Measurements from ENCODE around the gene INTS1.

INTS1 gene

DNA sequence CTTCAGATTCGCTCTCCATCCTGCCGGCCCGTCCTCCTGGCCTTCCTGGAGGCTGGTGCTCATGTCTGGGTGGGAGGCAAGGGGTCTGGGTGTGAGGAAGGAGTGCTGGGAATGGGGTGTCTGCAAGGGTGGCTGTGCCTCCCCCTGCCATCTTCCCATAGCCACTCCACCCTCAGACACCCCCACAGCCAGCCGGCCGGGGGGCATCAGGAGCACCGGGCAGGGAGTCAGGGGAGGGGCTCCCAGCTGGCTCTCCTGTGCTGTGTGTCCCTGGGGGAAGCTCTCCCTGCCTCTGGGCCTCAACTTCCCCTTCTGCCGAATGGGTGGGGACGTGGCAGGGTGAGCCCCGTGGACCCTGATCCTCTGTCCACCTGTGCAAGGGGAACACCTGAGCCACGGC lies 63.6 kb downstream of the INTS1 start:
- H3K9me3 ChIP-seq (ENCODE audit: low read length) = no peaks in the 10 kb centered on the region
- H3K4me1 ChIP-seq (ENCODE audit: insufficient read depth, low read length) = no peaks in the 10 kb centered on the region
- H3K27me3 ChIP-seq (ENCODE audit: insufficient read depth, low read length) = no peaks in the 10 kb centered on the region
- no peak overlapping the region for H2AFZ ChIP-seq (ENCODE audit: low read depth, low read length)
- no peaks in the 10 kb centered on the region for H3K36me3 ChIP-seq (ENCODE audit: insufficient read depth, low read length)
- H3K4me3 ChIP-seq (ENCODE audit: low read length) = no peak overlapping the region

DNA sequence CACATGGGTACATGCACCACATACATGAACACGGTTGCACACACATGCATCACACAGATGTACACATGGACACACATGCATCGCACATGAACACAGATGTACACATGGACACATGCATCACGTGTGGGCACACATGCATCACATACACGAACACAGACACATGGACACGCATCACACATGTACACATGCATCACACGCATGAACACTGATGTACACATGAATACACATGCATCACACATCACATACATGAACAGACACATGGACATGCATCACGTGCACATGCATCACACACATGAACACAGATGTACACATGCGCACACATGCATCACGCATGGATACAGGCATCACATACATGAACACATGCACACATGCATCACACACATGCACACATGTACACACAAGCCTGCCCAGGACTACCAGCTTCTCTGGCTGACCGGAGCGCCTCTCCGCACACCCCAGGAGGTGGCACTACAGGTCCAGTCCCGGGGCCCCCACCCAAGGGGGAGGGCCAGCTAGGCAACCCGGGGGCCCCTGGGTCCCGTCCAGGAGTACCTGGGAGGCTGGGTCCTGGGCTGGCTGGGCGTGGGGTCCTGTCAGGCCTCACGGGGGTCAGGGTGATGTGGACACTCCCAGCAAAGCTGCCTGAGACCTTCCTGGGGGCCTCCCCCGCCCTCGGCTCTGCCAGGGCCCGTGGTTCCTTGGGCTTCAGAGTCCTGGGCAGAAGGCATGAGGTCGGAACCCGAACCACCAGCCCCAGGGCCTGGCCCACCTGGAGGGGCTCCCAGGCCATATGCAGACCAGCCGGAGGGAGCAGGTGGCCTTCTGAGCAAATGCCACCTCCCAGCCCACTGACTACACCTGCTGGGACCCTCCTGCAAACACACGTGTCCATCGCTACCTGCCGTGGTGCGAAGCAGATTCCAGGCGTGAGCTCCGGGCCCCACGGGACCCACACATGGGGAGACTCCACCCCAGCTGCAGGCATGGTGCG lies 64.5 kb downstream of the INTS1 start:
- Histone ChIP-seq H3K4me3 (ENCODE audit: low read length) (no peak overlapping the region), H3K4me1 (ENCODE audit: insufficient read depth, low read length) (no peaks in the 10 kb centered on the region), H2AFZ (ENCODE audit: low read depth, low read length) (no peak overlapping the region), H3K36me3 (ENCODE audit: insufficient read depth, low read length) (no peaks in the 10 kb centered on the region), H3K27me3 (ENCODE audit: insufficient read depth, low read length) (no peaks in the 10 kb centered on the region), H3K9me3 (ENCODE audit: low read length) (no peaks in the 10 kb centered on the region)

DNA sequence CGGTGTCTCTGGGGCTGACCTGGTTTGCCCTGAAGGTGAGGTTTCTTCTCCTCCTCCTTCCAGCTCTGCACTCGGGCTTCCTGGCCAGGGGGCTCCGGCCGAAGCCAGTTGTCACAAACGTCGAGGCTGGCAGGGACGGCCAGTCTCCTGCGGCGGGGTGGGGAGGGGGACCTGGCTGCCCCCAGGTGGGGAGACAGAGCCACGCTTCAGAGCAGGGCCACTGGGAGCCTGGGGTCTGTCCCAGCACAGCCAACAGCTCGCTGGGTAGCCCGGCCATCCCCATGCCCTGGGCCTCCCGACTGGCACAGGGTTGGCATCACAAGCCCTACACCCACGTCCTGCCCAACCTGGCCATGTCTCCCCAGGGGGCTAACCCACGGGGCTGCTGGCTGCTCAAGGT lies 65.4 kb downstream of the INTS1 start:
- H3K36me3 ChIP-seq (ENCODE audit: insufficient read depth, low read length) = no peaks in the 10 kb centered on the region
- no peaks in the 10 kb centered on the region for H3K27me3 ChIP-seq (ENCODE audit: insufficient read depth, low read length)
- H2AFZ ChIP-seq (ENCODE audit: low read depth, low read length) = no peak overlapping the region
- H3K4me1 ChIP-seq (ENCODE audit: insufficient read depth, low read length) = no peaks in the 10 kb centered on the region
- no peak overlapping the region for H3K4me3 ChIP-seq (ENCODE audit: low read length)
- no peaks in the 10 kb centered on the region for H3K9me3 ChIP-seq (ENCODE audit: low read length)

DNA sequence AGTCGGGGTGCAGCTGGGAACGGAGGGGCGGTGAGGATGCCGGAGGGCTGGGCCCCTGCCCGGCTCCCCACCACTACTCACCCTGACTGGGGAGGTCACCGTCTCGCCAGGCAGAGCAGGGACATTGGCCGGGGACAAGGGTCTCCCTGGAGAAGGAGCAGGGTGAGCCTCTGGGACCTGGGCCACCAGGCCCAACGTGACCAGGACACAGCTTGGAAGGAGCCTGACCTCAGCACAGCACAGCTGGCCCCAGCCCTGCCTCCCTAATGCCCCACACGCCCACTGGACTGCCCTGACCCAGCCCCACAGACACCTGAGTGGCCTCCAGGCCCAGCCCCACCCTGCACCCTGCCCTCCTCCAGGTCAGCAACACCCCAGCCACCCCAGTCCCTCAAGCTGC lies 66.0 kb downstream of the INTS1 start:
- no peak overlapping the region for H2AFZ ChIP-seq (ENCODE audit: low read depth, low read length)
- H3K27me3 ChIP-seq (ENCODE audit: insufficient read depth, low read length) = no peaks in the 10 kb centered on the region
- H3K4me3 ChIP-seq (ENCODE audit: low read length) = no peak overlapping the region
- H3K9me3 ChIP-seq (ENCODE audit: low read length) = no peaks in the 10 kb centered on the region
- no peaks in the 10 kb centered on the region for H3K36me3 ChIP-seq (ENCODE audit: insufficient read depth, low read length)
- H3K4me1 ChIP-seq (ENCODE audit: insufficient read depth, low read length) = no peaks in the 10 kb centered on the region

DNA sequence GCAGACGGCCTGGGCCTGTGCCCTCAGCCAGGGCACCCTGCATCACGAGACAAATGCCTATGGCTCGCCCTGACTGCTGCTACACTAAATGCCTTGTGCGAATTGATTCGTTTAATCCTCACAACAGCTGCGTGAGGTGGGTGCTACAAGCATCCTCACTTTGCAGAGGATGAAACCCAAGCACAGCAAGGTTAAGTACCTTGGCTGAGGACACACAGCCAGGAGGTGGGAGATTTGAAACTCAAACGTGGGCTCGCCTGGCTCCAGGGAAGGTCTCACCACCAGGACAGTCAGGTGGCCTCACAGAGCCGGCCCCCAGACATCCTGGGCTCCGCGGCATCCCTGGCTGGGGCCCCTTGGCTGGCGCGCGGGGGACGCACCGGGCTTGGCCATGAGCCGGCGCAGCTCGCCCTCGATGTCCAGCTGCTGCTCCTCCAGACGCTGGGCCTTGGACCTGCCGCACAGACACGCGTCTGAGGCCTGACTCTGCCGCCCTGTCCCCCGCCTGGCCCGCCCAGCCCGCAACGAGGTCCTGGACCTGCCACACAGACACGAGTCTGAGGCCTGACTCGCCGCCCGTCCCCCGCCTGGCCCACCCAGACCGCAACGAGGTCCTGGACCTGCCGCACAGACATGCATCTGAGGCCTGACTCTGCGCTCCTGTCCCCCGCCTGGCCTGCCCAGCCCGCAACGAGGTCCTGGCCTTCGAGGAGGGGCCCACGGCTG lies 66.9 kb downstream of the INTS1 start:
- H3K27me3 ChIP-seq (ENCODE audit: insufficient read depth, low read length) = no peaks in the 10 kb centered on the region
- no peak overlapping the region for H3K4me3 ChIP-seq (ENCODE audit: low read length)
- no peak overlapping the region for H2AFZ ChIP-seq (ENCODE audit: low read depth, low read length)
- no peaks in the 10 kb centered on the region for H3K4me1 ChIP-seq (ENCODE audit: insufficient read depth, low read length)
- H3K36me3 ChIP-seq (ENCODE audit: insufficient read depth, low read length) = no peaks in the 10 kb centered on the region
- H3K9me3 ChIP-seq (ENCODE audit: low read length) = no peaks in the 10 kb centered on the region

DNA sequence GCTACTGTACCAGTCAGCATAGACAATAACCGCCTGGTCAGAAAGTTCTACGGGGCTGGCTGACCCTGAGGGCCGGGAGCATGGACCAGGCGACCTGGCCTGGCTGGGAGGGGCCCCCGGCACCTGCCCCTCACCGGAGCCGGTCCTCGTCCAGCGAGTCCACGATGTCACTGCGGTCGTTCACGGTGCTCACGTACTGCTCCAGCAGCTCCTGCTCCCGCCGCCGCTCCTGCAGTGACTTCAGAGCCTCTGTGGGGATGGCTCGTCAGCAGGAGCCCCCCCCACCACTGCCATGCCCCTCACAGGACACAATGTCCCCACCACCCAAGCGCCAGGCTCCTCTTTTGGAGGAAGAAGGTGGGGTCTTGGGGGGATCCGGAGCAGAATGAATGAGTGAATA lies 67.6 kb downstream of the INTS1 start:
- Histone ChIP-seq H2AFZ (ENCODE audit: low read depth, low read length) (no peak overlapping the region), H3K4me1 (ENCODE audit: insufficient read depth, low read length) (no peaks in the 10 kb centered on the region), H3K36me3 (ENCODE audit: insufficient read depth, low read length) (no peaks in the 10 kb centered on the region), H3K9me3 (ENCODE audit: low read length) (no peaks in the 10 kb centered on the region), H3K4me3 (ENCODE audit: low read length) (no peak overlapping the region), H3K27me3 (ENCODE audit: insufficient read depth, low read length) (no peaks in the 10 kb centered on the region)

DNA sequence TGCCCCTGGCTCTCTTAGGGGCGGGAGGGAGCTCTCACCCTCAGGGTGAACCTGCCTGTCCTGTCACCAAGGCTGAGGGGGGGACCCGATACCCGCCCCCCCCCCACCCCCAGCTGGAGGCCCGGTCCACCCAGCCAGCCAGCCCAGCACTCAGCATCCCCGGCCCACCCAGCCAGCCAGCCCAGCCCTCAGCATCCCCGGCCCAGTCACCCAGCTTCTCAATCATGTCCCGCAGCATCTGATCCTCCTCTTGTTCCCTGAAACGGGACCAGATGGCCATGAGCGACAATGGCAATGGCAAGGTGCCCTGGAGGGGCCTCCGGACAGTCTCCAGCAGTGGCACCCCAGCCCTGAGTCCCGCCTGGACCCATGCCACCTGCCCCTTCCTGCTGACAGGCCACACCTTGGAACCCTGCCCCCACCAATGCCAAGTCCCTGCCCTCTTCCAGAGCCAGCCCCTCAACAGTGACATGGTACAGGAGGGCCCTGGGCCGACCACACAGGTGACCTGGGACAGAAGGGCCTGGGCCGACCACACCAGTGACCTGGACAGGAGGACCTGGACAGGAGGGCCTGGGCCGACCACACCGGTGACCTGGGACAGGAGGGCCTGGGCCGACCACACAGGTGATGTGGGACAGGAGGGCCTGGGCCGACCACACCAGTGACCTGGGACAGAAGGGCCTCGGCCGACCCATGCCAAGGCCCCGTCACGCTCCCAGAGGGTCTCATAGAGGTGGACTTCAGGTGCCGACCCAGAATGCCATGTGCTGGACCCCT lies 69.1 kb downstream of the INTS1 start:
- Histone ChIP-seq H3K36me3 (ENCODE audit: insufficient read depth, low read length) (no peaks in the 10 kb centered on the region), H3K27me3 (ENCODE audit: insufficient read depth, low read length) (peaks cover 12% of the 10 kb centered on the region), H2AFZ (ENCODE audit: low read depth, low read length) (no peak overlapping the region), H3K9me3 (ENCODE audit: low read length) (no peaks in the 10 kb centered on the region), H3K4me1 (ENCODE audit: insufficient read depth, low read length) (no peaks in the 10 kb centered on the region), H3K4me3 (ENCODE audit: low read length) (no peak overlapping the region)

DNA sequence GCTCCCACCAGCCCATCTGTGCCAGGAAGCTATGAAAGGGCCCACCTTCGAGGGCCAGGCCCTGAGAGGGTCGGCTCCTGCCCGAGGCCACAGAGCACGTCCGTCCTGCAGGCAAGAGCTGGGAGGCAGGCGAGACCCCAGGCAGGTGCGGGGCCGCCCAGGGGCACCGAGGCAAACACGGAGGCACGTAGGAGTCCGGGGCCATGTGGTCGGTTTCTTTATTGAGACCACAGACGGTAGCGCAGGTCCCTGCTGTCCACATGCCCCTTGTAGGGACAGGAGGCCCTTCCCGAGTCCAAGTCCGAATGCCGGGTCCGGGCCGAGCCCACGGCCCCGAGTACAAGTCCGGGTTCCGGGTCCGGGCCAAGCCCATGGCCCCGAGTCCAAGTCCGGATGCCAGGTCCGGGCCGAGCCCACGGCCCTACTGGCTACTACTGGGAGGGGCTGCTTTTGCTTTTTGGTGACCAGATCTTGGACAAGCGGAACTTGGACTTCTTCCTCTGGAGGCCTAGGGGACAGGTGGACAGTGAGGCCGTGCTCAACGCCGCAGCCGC lies 69.9 kb downstream of the INTS1 start:
- Histone ChIP-seq H2AFZ (ENCODE audit: low read depth, low read length) (no peak overlapping the region), H3K4me3 (ENCODE audit: low read length) (no peak overlapping the region), H3K27me3 (ENCODE audit: insufficient read depth, low read length) (peaks cover 12% of the 10 kb centered on the region), H3K36me3 (ENCODE audit: insufficient read depth, low read length) (no peaks in the 10 kb centered on the region), H3K9me3 (ENCODE audit: low read length) (no peaks in the 10 kb centered on the region), H3K4me1 (ENCODE audit: insufficient read depth, low read length) (peaks cover 7% of the 10 kb centered on the region)

DNA sequence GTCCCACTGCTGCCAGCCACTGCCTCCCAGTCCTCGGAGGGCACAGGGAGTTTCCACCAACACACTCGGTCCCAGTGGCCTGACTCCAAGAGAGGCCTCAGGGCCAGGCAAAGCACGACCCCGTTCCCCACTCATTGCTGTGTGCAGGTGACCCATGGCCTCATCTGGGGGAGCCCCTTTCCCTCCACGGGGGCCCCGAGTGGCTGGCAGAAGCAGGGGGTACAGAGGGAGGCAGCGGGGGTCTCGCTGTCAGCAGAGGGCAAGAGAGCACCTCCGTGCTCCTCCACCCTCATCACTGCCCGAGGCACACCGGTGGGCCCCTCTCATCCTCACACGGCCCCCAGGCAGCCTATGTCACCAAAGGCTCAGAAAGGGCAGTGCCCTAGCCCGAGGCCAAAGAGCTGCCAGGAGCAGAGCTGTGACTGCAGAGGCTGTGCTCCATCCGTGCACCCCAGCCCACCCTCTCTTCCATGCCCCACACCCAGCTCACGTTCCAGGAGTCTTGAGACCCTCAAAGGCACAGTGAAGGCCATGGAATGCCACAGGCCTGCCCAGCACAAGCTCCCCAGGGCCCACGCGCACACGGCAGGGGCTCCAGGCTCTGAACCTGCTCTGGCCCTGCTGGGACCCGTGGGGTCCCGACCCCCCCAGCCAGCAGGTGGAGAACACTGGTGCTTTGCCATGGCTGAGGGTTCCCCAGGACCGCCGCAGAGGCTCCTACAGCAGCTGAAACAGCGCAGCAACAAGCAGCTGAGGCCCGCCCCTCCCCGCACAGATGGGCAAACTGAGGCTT lies 70.9 kb downstream of the INTS1 start:
- Histone ChIP-seq H3K9me3 (ENCODE audit: low read length) (no peaks in the 10 kb centered on the region), H3K4me1 (ENCODE audit: insufficient read depth, low read length) (peaks cover 10% of the 10 kb centered on the region), H3K36me3 (ENCODE audit: insufficient read depth, low read length) (no peaks in the 10 kb centered on the region), H3K27me3 (ENCODE audit: insufficient read depth, low read length) (peaks cover 12% of the 10 kb centered on the region), H3K4me3 (ENCODE audit: low read length) (no peak overlapping the region), H2AFZ (ENCODE audit: low read depth, low read length) (no peak overlapping the region)

DNA sequence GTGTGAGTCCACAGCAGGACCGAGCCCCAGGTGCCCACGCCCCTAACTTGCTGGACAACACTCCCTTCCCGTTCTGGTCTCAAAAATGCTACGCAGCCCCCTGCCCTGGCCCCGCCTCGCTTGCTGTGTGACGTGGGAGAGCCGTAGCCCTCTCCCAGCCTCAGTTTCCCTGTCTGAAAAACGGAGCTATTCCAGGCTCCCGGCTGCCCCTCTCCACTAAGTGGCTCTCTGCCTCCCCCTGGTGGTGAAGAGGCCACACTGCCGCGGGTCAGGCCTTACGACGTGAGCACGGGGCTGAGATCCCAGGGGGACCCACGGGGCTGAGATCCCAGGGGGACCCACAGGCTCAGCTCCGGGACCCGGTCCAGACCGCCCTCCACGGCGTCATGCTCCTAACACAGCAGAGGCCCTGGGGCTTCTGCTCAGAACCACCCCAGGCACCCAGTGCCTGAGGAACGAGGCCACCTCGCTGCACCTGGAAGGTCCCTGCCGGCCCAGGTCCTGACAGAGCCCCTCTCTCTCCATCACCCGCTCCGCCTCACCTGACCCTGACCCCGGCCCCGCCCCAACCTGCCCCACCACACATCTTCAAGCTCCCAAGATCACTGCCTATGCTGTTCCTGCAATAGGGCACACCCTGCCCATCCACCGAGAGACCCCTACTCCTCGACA lies 71.6 kb downstream of the INTS1 start:
- peaks cover 12% of the 10 kb centered on the region for H3K27me3 ChIP-seq (ENCODE audit: insufficient read depth, low read length)
- H3K4me3 ChIP-seq (ENCODE audit: low read length) = no peak overlapping the region
- no peaks in the 10 kb centered on the region for H3K9me3 ChIP-seq (ENCODE audit: low read length)
- no peak overlapping the region for H2AFZ ChIP-seq (ENCODE audit: low read depth, low read length)
- H3K36me3 ChIP-seq (ENCODE audit: insufficient read depth, low read length) = no peaks in the 10 kb centered on the region
- peaks cover 10% of the 10 kb centered on the region for H3K4me1 ChIP-seq (ENCODE audit: insufficient read depth, low read length)

DNA sequence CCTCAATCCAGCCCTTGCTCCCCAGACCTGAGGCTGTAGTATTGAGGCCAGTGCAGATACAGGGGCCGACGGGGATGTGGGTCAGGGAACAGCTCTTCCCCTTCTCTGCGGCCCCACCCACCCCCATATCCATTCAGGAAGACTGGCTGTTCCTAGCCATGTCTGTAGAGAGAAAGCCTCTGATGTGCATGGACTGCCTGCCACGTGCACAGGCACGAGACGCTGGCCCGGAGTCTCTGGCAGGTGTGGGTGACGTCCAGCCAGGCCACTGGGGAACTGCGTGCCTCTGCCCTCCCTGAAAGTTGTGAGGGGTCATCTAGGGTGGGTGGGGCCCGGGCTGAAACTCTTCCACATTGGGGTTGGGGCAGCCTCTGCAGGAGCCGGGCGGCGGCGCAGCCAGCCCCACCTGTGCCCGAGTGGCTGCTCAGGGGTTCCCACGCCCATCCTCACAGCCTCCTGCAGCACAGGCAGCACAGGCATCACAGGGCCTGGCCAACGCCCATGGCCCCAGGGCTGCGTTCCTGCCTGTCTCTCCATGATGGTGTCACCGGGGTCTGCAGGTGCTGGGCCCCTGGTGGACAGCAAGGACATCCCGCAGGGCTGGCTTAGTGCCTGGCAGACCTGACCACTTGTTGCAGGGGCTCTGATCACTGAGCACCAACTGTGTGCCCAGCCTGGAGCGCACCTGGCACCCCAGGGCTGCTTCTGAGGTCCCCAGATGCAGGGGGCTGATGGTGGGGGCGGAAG lies 72.4 kb downstream of the INTS1 start:
- H3K4me3 ChIP-seq (ENCODE audit: low read length) = no peak overlapping the region
- H2AFZ ChIP-seq (ENCODE audit: low read depth, low read length) = no peak overlapping the region
- peaks cover 10% of the 10 kb centered on the region for H3K4me1 ChIP-seq (ENCODE audit: insufficient read depth, low read length)
- no peaks in the 10 kb centered on the region for H3K36me3 ChIP-seq (ENCODE audit: insufficient read depth, low read length)
- peaks cover 14% of the 10 kb centered on the region for H3K27me3 ChIP-seq (ENCODE audit: insufficient read depth, low read length)
- no peaks in the 10 kb centered on the region for H3K9me3 ChIP-seq (ENCODE audit: low read length)

Measured in neuron (in vitro differentiated cells).